Liver (tissue), 3 donors: ENCODE measurements around the gene ETNPPL.
A peak's percentile ranks its signal among the peaks of the same experiment; 100 is the strongest.

ENCODE experiments used
- CTCF ChIP-seq: fragments of 150-350 bp; IDR thresholded peaks from 2 replicates; pipeline ENCODE4 v1.5.1; 2017; ENCODE audit warnings: improper control_type of control experiment, low read depth, low read length; ENCODE audit not compliant: missing input control
- HNF4A ChIP-seq, 2 donors: conservative IDR thresholded peaks; 2 replicates each; pipeline ENCODE4 v1.6.1; 2016; ENCODE audit warnings: antibody characterized with exemption in 2 of 2, mild to moderate bottlenecking in 2 of 2
- MAX ChIP-seq: IDR thresholded peaks from 2 replicates; pipeline ENCODE4 v1.6.1; 2016; ENCODE audit warnings: antibody characterized with exemption
- RAD21 ChIP-seq, 2 donors: IDR thresholded peaks; 2 replicates each; pipeline ENCODE4 v1.6.1; 2016; ENCODE audit warnings: antibody characterized with exemption in 2 of 2, mild to moderate bottlenecking in 2 of 2
- SP1 ChIP-seq: IDR thresholded peaks from 2 replicates; pipeline ENCODE4 v1.6.1; 2018; ENCODE audit warnings: antibody characterized with exemption, mild to moderate bottlenecking
- TAF1 ChIP-seq: conservative IDR thresholded peaks from 2 replicates; pipeline ENCODE4 v1.6.1; 2016; ENCODE audit warnings: antibody characterized with exemption, mild to moderate bottlenecking
- donor health status: healthy.
- donor health status: healthy.

DNA sequence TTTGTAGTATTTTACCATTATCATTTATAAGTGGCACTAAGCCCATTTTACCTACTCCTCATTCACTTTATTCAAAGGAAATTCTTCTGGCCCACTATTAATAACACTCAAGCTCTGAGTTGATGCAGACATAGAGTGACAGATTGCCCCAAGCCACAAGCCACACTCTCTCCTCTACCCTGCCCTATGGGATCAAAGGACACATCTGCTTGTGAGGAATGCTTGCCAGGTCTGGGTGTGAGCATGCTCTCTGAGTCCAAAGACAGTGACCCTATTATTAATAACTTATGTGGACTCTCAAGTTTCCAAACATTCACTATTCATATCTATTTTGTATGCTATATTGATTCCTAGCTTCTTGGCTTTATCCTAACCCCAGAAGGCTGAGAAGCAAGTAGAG is 18.5 kb downstream of the ETNPPL start:
- TF ChIP-seq CTCF (no peak), MAX (no peak), HNF4A (conservative IDR thresholded peaks at IDR 0.05) (peak; percentile 98), RAD21 (IDR thresholded peaks at IDR 0.05) (peak; percentile 26 to 53), SP1 (peak; percentile 66), TAF1 (no peak)
